A172 (cell line): ENCODE measurements around the gene RNF208. TPM values are rescaled to one million over a fixed set of nuclear protein-coding genes. Genes with fewer than 3 reads are reported as not detected.

Source experiments
- DNase-seq: peaks from one replicate; pipeline ENCODE4 v3.0.0-alpha.2; 2015; ENCODE audit warnings: low spot score
- total RNA-seq: library from RNA; depleted of rRNA; stranded (reverse); fragments of >200 nt; shearing (Covaris generic); gene quantifications from 2 replicates; pipeline ENCODE4 v1.2.3, GENCODE V29; 2014; rRNA removed

The RNF208 gene
- total RNA-seq, 1 experiment from 2014 or later, result 0.09 TPM

- DNase-seq, result no peak
These were observed 45.5 kb downstream of the RNF208 start for GRCh38 chr9:137176302-137177182.

GRCh38 chr9:137175345-137175961 is 46.6 kb downstream of the RNF208 start:
- DNase-seq, result no peak

DNA sequence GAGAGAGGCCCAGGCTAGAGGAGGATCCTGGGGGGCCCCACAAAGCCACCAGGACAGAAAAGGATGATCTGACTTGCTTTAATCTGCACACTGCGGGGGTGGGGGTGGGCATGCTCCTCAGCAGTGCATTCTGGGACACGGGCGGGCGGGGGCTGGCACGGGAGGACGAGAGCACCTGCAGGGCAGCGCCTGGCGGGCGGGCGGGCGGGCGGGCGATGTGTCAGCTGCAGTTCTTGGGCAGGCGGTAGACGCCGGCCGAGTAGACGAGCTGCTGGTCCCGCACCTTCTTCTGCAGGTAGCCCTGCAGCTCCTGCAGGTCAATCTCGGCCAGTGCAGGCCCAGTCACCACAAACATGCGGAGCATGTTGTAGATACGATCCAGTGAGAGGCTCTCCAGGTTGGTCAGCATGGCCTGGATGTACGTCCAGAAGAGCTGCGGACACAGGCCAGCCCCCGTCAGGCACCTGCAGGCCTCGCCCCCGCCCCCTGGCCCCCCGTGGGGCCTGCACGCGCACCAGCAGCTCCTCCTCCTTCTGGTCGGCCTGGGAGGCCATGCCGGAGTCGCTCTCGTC is 47.2 kb downstream of the RNF208 start:
- no peak for DNase-seq

DNA sequence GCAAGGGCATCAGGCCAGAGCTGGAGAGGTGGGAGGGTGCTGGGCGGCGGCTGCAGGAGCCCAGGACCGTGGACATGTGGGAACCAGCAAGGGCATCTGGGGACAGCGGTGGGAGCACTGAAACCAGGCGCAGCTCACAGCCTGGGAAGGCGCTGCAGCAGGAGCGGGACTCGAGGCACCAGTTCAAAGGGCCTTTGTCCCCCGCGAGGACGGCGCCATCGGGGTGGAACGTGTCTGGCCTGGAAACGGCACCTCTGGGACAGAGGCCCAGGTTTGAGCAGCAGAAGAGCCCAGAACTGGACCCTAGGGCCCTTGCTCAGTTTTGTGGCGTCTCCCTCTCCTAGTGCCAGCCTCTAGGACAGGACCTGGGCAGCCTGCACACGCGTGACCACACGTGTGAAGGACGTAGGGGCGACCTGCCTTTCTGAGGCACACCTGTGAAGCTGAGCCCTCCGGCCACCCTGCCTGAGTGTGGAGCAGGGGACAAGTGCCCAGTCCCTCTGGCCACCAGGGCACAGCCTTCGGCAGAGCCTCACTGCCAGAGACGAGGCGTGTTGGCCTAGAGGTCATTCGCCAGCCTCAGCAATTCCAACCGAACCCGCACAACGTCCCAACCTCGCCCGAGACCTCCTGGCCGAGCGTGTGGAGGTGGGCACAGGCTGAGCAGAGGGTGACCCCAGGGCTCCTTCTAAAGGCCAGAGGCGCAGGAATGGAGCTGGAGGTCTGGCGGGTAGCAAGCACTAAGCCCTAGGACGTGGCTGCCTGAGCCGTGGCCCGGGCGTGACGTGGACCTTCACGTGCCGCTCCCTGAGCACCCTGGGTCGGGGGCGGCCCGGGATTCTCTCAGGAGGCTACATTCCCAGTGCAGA is 48.0 kb downstream of the RNF208 start:
- DNase-seq, result no peak

DNA sequence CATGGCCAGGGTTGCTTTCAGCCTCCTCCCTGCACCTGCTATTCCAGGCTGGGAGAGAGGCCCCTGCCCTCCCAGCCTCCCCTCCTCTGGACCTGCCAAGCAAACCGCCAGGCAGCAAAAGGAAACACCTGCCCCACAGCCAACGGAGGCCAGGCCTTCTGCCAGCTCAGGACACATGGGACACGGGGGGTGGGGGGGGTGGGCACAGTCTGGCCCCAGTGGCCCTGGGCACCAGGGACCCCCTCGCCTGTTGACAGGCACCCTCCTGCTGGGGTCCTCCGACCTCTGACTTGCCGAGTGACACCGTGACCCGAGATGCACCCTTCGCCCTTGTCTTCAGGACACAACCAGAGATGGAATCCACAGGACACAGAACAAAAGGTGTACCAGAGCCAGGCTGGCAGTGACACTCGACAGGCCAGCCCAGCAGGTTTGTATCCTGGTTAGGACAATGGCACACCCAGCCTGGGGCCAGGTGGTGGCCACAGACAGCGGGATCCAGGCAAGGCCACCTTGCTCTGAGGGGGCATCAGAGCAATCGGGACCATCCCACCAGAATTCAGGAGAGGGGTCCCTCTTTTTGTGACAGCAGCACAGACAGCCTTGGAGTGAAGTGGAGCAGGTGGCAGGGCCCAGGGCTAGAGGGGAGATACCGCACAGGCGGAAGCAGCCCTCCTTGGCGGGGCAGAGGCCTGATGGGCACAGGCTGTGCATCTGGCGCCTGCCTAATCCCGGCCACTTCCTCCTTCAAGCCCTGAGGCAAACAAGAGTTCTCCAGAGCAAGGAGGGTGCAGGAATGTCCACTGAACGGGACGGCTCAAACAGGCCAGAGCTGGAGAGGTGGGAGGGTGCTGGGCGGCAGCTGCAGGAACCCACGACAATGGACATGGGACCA is 48.9 kb downstream of the RNF208 start:
- no peak for DNase-seq

DNA sequence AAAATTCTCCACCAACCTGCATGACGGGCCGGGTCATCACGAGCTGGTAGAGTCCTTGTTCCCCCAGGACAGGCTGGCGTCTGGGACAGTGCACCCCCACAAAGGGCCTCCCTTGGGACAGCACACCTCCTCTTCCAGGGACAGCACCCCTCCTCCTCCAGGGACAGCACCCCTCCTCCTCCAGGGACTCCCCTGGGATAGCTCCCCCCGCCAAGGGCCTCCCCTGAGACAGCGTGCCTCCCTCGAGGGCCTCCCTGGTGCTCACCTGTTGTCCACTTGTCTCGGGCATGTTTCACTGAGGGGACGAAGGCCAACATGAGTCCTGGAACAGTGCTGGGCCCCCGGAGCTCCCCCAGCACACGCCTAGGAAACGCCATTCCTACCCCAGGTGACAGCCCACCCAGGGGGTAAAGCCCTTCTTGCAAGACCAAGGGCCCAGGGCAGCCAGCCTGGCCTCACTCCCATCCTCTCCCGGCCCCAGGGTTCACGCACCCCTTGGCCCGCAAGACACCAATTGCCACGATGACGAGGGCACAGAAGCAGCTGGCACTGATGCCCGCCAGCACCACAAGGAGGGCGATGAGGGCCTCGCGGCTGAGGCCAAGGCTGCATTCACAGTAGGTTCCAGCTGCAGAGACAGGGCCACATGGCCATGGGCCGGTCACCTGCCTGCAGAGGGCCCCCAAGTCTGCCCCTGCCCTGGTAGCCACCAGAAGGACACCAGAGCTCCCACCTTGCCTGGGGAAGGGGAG is 50.7 kb downstream of the RNF208 start:
- DNase-seq, result no peak

DNA sequence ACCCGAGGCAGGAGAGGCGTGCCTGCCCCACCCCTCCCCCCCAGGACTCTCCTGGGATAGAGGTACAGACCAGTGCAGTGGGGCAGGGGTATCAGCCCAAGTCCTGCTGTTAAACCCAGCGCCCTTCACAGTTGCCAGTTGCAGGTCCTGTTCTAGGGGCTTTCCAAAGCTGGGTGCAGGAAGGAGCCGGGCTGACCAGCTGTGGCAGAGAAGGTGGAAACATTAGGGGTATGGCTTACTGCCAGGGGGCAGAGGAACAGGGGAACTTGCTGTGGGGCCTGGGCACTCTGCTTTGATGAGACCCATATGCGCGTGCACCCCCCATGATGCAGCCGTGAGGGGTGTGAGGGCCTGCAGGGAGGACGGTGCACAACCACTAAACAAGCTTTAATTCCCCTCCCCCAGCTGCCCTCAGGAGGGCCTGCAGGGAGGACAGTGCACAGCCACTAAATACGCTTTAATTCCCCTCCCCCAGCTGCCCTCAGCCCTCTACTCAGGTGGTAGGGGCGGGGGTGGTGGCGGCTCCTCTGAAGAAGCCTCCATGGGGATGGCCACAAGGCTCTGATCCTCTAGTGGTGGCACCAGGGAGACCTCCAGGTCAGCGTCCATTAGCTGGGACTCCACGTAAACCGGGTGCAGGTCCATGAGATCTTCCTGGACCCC is 51.4 kb downstream of the RNF208 start:
- no peak for DNase-seq

Other genes starting within 250 kb of the RNF208 start
- 1.6 TPM in 1 of 2 replicates, not detected in the other for gene PTGDS, start 244.7 kb downstream of the RNF208 start, total RNA-seq
- 0.26 TPM in 1 of 2 replicates, not detected in the other for gene LCNL1, start 239.2 kb downstream of the RNF208 start, total RNA-seq
- 104 and 109 TPM in 2 replicates for gene PAXX, start 229.8 kb downstream of the RNF208 start, total RNA-seq
- 126 and 133 TPM in 2 replicates for gene CLIC3, start 225.7 kb downstream of the RNF208 start, total RNA-seq
- gene ABCA2, start 194.0 kb downstream of the RNF208 start, total RNA-seq, result 32.3 and 33.5 TPM in 2 replicates
- gene FUT7, start 190.2 kb downstream of the RNF208 start, total RNA-seq, result 0.07 TPM in 1 of 2 replicates, not detected in the other
- gene NPDC1, start 176.1 kb downstream of the RNF208 start, total RNA-seq, result 47.4 and 49.6 TPM in 2 replicates
- gene ENTPD2, start 168.2 kb downstream of the RNF208 start, total RNA-seq, result not detected in 2 replicates
- 76.4 and 92.3 TPM in 2 replicates for gene SAPCD2, start 151.7 kb downstream of the RNF208 start, total RNA-seq
- gene UAP1L1, start 144.7 kb downstream of the RNF208 start, total RNA-seq, result 94.6 and 109 TPM in 2 replicates
- 196 and 197 TPM in 2 replicates for gene MAN1B1, start 135.3 kb downstream of the RNF208 start, total RNA-seq
- gene DPP7, start 107.5 kb downstream of the RNF208 start, total RNA-seq, result 251 and 263 TPM in 2 replicates
- not detected in 2 replicates for gene GRIN1, start 83.1 kb downstream of the RNF208 start, total RNA-seq
- gene LRRC26, start 52.2 kb downstream of the RNF208 start, total RNA-seq, result not detected in 2 replicates
- gene TMEM210, start 50.2 kb downstream of the RNF208 start, total RNA-seq, result not detected in 2 replicates
- gene ANAPC2, start 33.7 kb downstream of the RNF208 start, total RNA-seq, result 23.1 and 29.2 TPM in 2 replicates
- gene SSNA1, start 33.6 kb downstream of the RNF208 start, total RNA-seq, result 257 and 270 TPM in 2 replicates
- 26.9 and 34.5 TPM in 2 replicates for gene TPRN, start 21.5 kb downstream of the RNF208 start, total RNA-seq
- 115 and 120 TPM in 2 replicates for gene TMEM203, start 16.6 kb downstream of the RNF208 start, total RNA-seq
- gene NDOR1, start 16.5 kb downstream of the RNF208 start, total RNA-seq, result 23.8 and 25.5 TPM in 2 replicates
- 5.1 and 5.4 TPM in 2 replicates for gene CYSRT1, start 2.9 kb upstream of the RNF208 start, total RNA-seq
- gene RNF224, start 5.3 kb upstream of the RNF208 start, total RNA-seq, result 0.86 and 1.1 TPM in 2 replicates
- 1.1 and 1.6 TPM in 2 replicates for gene SLC34A3, start 8.7 kb upstream of the RNF208 start, total RNA-seq
- 599 and 717 TPM in 2 replicates for gene TUBB4B, start 19.0 kb upstream of the RNF208 start, total RNA-seq
- not detected in 2 replicates for gene STPG3, start 29.0 kb upstream of the RNF208 start, total RNA-seq
- 104 and 116 TPM in 2 replicates for gene NELFB, start 33.1 kb upstream of the RNF208 start, total RNA-seq
- gene TOR4A, start 55.5 kb upstream of the RNF208 start, total RNA-seq, result 79.6 and 94.5 TPM in 2 replicates
- gene NRARP, start 80.0 kb upstream of the RNF208 start, total RNA-seq, result 0.40 and 0.43 TPM in 2 replicates
- 3.4 and 9.9 TPM in 2 replicates for gene EXD3, start 200.9 kb upstream of the RNF208 start, total RNA-seq
- 1.7 and 3.3 TPM in 2 replicates for gene NOXA1, start 201.2 kb upstream of the RNF208 start, total RNA-seq
- 0.83 and 0.98 TPM in 2 replicates for gene ENTPD8, start 219.1 kb upstream of the RNF208 start, total RNA-seq
- gene NSMF, start 237.1 kb upstream of the RNF208 start, total RNA-seq, result 45.1 and 46.4 TPM in 2 replicates